Transverse colon (tissue), 4 donors: ENCODE measurements around the gene RPS6KA3.

Experiments
- POLR2AphosphoS5 ChIP-seq, 3 donors: sonication (generic); formaldehyde crosslinking; IDR thresholded peaks; one replicate each; pipeline ENCODE4 v1.6.1; 2016; ENCODE audit warnings: antibody characterized with exemption in 3 of 3
- TF ChIP-seq, protein P1 (sequence below), 5 experiments: fragments of 200-600 bp in 3 of 5; fragments of 450-650 bp in 2 of 5; sonication (generic) in 3 of 5; IDR thresholded peaks; 1 replicate in 2 of 5; 2 replicates in 3 of 5; pipeline ENCODE4 v1.5.1; 2016 to 2017; ENCODE audit warnings: antibody characterized with exemption in 5 of 5, inconsistent platforms in 3 of 5, mild to moderate bottlenecking in 2 of 5, moderate library complexity in 1 of 5

DNA sequence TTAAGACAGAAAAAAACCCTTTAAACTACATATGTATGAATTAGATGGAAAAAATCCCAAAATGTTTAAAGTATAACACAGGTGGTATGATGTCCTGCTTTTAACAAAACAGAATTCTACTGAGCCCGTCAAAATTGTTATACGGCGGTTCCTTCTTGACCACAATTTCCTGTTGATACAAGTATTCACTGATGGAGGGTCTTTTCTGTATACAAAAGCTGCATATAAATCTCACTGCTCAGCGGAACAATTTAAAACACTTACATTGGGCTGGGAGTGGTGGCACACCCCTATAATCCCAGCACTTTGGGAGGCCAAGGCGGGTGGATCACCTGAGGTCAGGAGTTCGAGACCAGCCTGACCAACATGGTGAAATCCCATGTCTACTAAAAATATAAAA is 62.4 kb downstream of the RPS6KA3 start:
- TF ChIP-seq, protein P1, sequence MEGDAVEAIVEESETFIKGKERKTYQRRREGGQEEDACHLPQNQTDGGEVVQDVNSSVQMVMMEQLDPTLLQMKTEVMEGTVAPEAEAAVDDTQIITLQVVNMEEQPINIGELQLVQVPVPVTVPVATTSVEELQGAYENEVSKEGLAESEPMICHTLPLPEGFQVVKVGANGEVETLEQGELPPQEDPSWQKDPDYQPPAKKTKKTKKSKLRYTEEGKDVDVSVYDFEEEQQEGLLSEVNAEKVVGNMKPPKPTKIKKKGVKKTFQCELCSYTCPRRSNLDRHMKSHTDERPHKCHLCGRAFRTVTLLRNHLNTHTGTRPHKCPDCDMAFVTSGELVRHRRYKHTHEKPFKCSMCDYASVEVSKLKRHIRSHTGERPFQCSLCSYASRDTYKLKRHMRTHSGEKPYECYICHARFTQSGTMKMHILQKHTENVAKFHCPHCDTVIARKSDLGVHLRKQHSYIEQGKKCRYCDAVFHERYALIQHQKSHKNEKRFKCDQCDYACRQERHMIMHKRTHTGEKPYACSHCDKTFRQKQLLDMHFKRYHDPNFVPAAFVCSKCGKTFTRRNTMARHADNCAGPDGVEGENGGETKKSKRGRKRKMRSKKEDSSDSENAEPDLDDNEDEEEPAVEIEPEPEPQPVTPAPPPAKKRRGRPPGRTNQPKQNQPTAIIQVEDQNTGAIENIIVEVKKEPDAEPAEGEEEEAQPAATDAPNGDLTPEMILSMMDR (IDR thresholded peaks at IDR 0.05): no peak
- no peak for TF ChIP-seq POLR2AphosphoS5 (IDR thresholded peaks at IDR 0.05)
